ENCODE data around the gene BEGAIN.
A peak's percentile ranks its signal among the peaks of the same experiment; 100 is the strongest.
"Not testable (repeated sequence)": the region's sequence is repeated elsewhere in the genome, so short reads cannot be mapped to it uniquely, and the experiment has no call there.

BEGAIN gene

GRCh38 chr14:100533656-100534485 is 53.3 kb downstream of the BEGAIN start:
- no peak for DNase-seq

- DNase-seq = no peak
These were observed 54.1 kb downstream of the BEGAIN start for GRCh38 chr14:100532906-100533655.

- DNase-seq = no peak
These were observed 54.9 kb downstream of the BEGAIN start for GRCh38 chr14:100532154-100532861.

- no peak for DNase-seq
These were observed 55.8 kb downstream of the BEGAIN start for GRCh38 chr14:100531152-100532121.

GRCh38 chr14:100530270-100531072 is 56.7 kb downstream of the BEGAIN start:
- no peak for DNase-seq

GRCh38 chr14:100529561-100530031 is 57.6 kb downstream of the BEGAIN start:
- DNase-seq = no peak

- DNase-seq = no peak
These were observed 58.2 kb downstream of the BEGAIN start for GRCh38 chr14:100528962-100529560.

GRCh38 chr14:100526632-100527031 is 60.6 kb downstream of the BEGAIN start:
- DNase-seq = no peak

- no peak for DNase-seq
These were observed 61.2 kb downstream of the BEGAIN start for GRCh38 chr14:100526057-100526456.

- no peak for DNase-seq
These were observed 61.6 kb downstream of the BEGAIN start for GRCh38 chr14:100525615-100526014.

GRCh38 chr14:100524933-100525243 is 62.3 kb downstream of the BEGAIN start:
- DNase-seq = no peak

GRCh38 chr14:100524233-100524932 is 62.8 kb downstream of the BEGAIN start:
- no peak for DNase-seq

- peak; percentile 29 for DNase-seq
These were observed 63.4 kb downstream of the BEGAIN start for GRCh38 chr14:100523843-100524169.

- no peak for DNase-seq
These were observed 63.9 kb downstream of the BEGAIN start for GRCh38 chr14:100523131-100523842.

- no peak for DNase-seq
These were observed 64.6 kb downstream of the BEGAIN start for GRCh38 chr14:100522616-100523099.

GRCh38 chr14:100506053-100506452 is 81.2 kb downstream of the BEGAIN start:
- DNase-seq = not testable (repeated sequence)

- DNase-seq = no peak
These were observed 82.7 kb downstream of the BEGAIN start for GRCh38 chr14:100504372-100505078.

- DNase-seq = peak; percentile 16
These were observed 84.0 kb downstream of the BEGAIN start for GRCh38 chr14:100503251-100503650.

Data from NCI-H524 treated with DMSO at 0.1 percent for 48 hours (cell line).